Measurements from ENCODE around the gene SLC16A9.
"Not testable (repeated sequence)": the region's sequence is repeated elsewhere in the genome, so short reads cannot be mapped to it uniquely, and the experiment has no call there.

Gene SLC16A9

GRCh38 chr10:59734014-59734462 is 24.4 kb upstream of the SLC16A9 start:
- TF ChIP-seq CTCF (IDR thresholded peaks at IDR 0.05; ENCODE audit: control insufficient read depth, insufficient read depth, low read depth, low read length, missing control alignments), result no peak
- no peak overlapping the region for H3K4me3 ChIP-seq (ENCODE audit: control insufficient read depth, low read depth, low read length)
- no peak for DNase-seq (ENCODE audit: low read depth)

GRCh38 chr10:59733321-59734013 is 23.8 kb upstream of the SLC16A9 start:
- not testable (repeated sequence) for H3K4me3 ChIP-seq (ENCODE audit: control insufficient read depth, low read depth, low read length); DNase-seq (ENCODE audit: low read depth)

- not testable (repeated sequence) for H3K4me3 ChIP-seq (ENCODE audit: control insufficient read depth, low read depth, low read length); DNase-seq (ENCODE audit: low read depth)
Observed at GRCh38 chr10:59732849-59733248, 23.2 kb upstream of the SLC16A9 start.

GRCh38 chr10:59729167-59729566 is 19.5 kb upstream of the SLC16A9 start:
- H3K4me3 ChIP-seq (ENCODE audit: control insufficient read depth, low read depth, low read length); DNase-seq (ENCODE audit: low read depth): not testable (repeated sequence)

- no peak for DNase-seq (ENCODE audit: low read depth)
- TF ChIP-seq CTCF (IDR thresholded peaks at IDR 0.05; ENCODE audit: control insufficient read depth, insufficient read depth, low read depth, low read length, missing control alignments), result no peak
- H3K4me3 ChIP-seq (ENCODE audit: control insufficient read depth, low read depth, low read length), result no peak overlapping the region
Observed at GRCh38 chr10:59724098-59724938, 14.7 kb upstream of the SLC16A9 start.

- TF ChIP-seq CTCF (IDR thresholded peaks at IDR 0.05; ENCODE audit: control insufficient read depth, insufficient read depth, low read depth, low read length, missing control alignments), result no peak
Observed at GRCh38 chr10:59720377-59720776, 10.7 kb upstream of the SLC16A9 start.

GRCh38 chr10:59719374-59719773 is 9.7 kb upstream of the SLC16A9 start:
- H3K4me3 ChIP-seq (ENCODE audit: control insufficient read depth, low read depth, low read length), result no peak overlapping the region
- no peak for TF ChIP-seq CTCF (IDR thresholded peaks at IDR 0.05; ENCODE audit: control insufficient read depth, insufficient read depth, low read depth, low read length, missing control alignments)
- DNase-seq (ENCODE audit: low read depth), result no peak

More at GRCh38 chr10:59720377-59720776, 10.7 kb upstream of the SLC16A9 start:
- no peak overlapping the region for H3K4me3 ChIP-seq (ENCODE audit: control insufficient read depth, low read depth, low read length)
- DNase-seq (ENCODE audit: low read depth), result no peak

- no peak for DNase-seq (ENCODE audit: low read depth)
- no peak for TF ChIP-seq CTCF (IDR thresholded peaks at IDR 0.05; ENCODE audit: control insufficient read depth, insufficient read depth, low read depth, low read length, missing control alignments)
- H3K4me3 ChIP-seq (ENCODE audit: control insufficient read depth, low read depth, low read length), result no peak overlapping the region
Observed at GRCh38 chr10:59718257-59718656, 8.6 kb upstream of the SLC16A9 start.

Measured in AG09309 (cell line).